Activated T-cell treated with anti-CD3 and anti-CD28 coated beads for 1 hour (primary cell): ENCODE measurements around the gene UBXN1.
"Not testable (repeated sequence)": the region's sequence is repeated elsewhere in the genome, so short reads cannot be mapped to it uniquely, and the experiment has no call there.

Source experiments
- DNase-seq: peaks from one replicate; pipeline ENCODE4 v3.0.0-alpha.2; 2020; ENCODE audit warnings: low read depth

Gene UBXN1

GRCh38 chr11:62708793-62709192 lies 29.9 kb upstream of the UBXN1 start:
- peak; percentile 39 for DNase-seq

GRCh38 chr11:62708392-62708791 lies 29.5 kb upstream of the UBXN1 start:
- DNase-seq, result no peak

- DNase-seq, result no peak
Measured at GRCh38 chr11:62707277-62707861, 28.5 kb upstream of the UBXN1 start, which contains the start of the genes BSCL2 and GNG3. TSS of gene BSCL2 (minus strand) at chr11:62707424. CDS start at chr11:62707195, 229 bp downstream. TSS of gene GNG3 (plus strand) at chr11:62707676. CDS start at chr11:62708296, 620 bp downstream.

GRCh38 chr11:62706850-62707247 lies 28.0 kb upstream of the UBXN1 start:
- DNase-seq, result no peak

GRCh38 chr11:62705880-62706849 lies 27.3 kb upstream of the UBXN1 start:
- DNase-seq, result peak; percentile 94

- no peak for DNase-seq
Measured at GRCh38 chr11:62705413-62705812, 26.5 kb upstream of the UBXN1 start.

- not testable (repeated sequence) for DNase-seq
Measured at GRCh38 chr11:62703921-62704320, 25.0 kb upstream of the UBXN1 start.

- no peak for DNase-seq
Measured at GRCh38 chr11:62702246-62702645, 23.4 kb upstream of the UBXN1 start.

GRCh38 chr11:62694455-62695167 lies 15.7 kb upstream of the UBXN1 start:
- DNase-seq, result peak; percentile 72

- not testable (repeated sequence) for DNase-seq
Measured at GRCh38 chr11:62693624-62694023, 14.8 kb upstream of the UBXN1 start.

- DNase-seq, result no peak
Measured at GRCh38 chr11:62689421-62690183, 10.7 kb upstream of the UBXN1 start, which contains the start of gene LRRN4CL. TSS of gene LRRN4CL (minus strand) at chr11:62689530. CDS start at chr11:62688508, 1,022 bp downstream.

GRCh38 chr11:62688491-62688890 lies 9.6 kb upstream of the UBXN1 start:
- DNase-seq, result no peak

GRCh38 chr11:62687508-62688396 lies 8.9 kb upstream of the UBXN1 start:
- DNase-seq, result no peak

GRCh38 chr11:62682518-62682917 lies 3.6 kb upstream of the UBXN1 start:
- no peak for DNase-seq

- DNase-seq, result peak; percentile 14
Measured at GRCh38 chr11:62680825-62681240, 2.0 kb upstream of the UBXN1 start.

- no peak for DNase-seq
Measured at GRCh38 chr11:62678433-62678769, 472 bp downstream of the UBXN1 start.

- DNase-seq, result no peak
Measured at GRCh38 chr11:62677714-62678113, 1.2 kb downstream of the UBXN1 start.

- no peak for DNase-seq
Measured at GRCh38 chr11:62677156-62677555, 1.7 kb downstream of the UBXN1 start.

GRCh38 chr11:62676698-62677097 lies 2.2 kb downstream of the UBXN1 start:
- DNase-seq, result no peak

- DNase-seq, result not testable (repeated sequence)
Measured at GRCh38 chr11:62675415-62675814, 3.5 kb downstream of the UBXN1 start.

- DNase-seq, result no peak
Measured at GRCh38 chr11:62673196-62673525, 5.7 kb downstream of the UBXN1 start.
